Measurements from ENCODE around the gene SRMS. TPM values are rescaled to one million over a fixed set of nuclear protein-coding genes. Genes with fewer than 3 reads are reported as not detected.

The SRMS gene
- total RNA-seq, 1 experiment from 2014 or later = 1.4 TPM

DNA sequence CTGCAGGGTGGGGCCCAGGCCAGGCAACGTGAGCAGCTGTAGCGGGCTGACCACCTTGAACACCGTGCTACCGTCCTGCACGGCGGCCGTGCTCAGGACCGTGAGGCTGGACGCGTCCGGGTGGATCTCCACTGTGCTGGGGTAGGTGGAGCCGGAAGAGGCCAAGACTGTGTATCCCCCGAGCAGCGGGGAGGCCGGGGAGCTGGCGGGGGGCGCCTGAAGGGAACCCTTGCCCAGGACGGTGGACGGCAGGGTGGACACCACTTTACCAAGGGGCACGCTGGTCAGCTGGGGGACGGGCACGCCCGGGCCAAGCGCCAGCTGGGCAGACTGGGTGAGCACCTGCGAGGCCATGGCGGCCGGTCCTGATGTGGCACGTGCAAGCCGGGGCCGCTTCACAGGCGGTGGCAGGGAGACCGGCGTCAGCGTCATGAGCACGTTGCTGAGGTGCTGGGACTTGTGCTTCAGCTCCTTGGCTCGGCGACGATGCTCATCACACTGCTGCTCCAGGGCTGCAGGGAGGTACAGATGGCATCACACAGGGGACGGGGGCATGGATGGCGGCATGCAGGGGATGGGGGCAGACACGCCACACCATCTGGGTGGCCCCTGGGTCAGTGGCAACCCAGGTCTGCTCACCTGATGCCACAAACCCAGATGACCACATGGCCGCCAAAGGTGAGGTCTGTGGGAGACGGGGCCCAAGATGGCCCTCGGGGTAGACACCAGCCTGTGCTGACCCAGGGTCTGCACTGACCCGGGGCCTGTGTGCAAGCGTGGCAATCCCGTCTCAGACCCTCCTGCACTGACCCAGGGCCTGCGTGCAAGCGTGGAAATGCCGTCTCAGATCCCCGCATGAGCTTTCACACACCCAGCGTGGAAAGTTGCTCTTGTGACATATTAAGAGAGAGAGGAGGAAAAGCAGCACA is 42.9 kb upstream of the SRMS start:
- intact Hi-C loops (cut with micrococcal nuclease) = no loop called here
- Mint-ChIP-seq H3K27me3 (ENCODE audit: insufficient read depth, unreplicated experiment) (no peaks in the 10 kb centered on the region), H3K36me3 (ENCODE audit: insufficient read depth, unreplicated experiment) (peaks cover 31% of the 10 kb centered on the region), H3K9me3 (ENCODE audit: unreplicated experiment) (no peaks in the 10 kb centered on the region), H3K4me3 (ENCODE audit: unreplicated experiment) (no peak overlapping the region), H3K27ac (ENCODE audit: low read depth, unreplicated experiment) (no peak overlapping the region), H3K4me1 (ENCODE audit: insufficient read depth, unreplicated experiment) (no peaks in the 10 kb centered on the region)
- ChIA-PET CTCF (no interaction called here), POLR2A (no interaction called here)
- TF ChIP-seq, protein P1, sequence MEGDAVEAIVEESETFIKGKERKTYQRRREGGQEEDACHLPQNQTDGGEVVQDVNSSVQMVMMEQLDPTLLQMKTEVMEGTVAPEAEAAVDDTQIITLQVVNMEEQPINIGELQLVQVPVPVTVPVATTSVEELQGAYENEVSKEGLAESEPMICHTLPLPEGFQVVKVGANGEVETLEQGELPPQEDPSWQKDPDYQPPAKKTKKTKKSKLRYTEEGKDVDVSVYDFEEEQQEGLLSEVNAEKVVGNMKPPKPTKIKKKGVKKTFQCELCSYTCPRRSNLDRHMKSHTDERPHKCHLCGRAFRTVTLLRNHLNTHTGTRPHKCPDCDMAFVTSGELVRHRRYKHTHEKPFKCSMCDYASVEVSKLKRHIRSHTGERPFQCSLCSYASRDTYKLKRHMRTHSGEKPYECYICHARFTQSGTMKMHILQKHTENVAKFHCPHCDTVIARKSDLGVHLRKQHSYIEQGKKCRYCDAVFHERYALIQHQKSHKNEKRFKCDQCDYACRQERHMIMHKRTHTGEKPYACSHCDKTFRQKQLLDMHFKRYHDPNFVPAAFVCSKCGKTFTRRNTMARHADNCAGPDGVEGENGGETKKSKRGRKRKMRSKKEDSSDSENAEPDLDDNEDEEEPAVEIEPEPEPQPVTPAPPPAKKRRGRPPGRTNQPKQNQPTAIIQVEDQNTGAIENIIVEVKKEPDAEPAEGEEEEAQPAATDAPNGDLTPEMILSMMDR (IDR thresholded peaks at IDR 0.05; ENCODE audit: unreplicated experiment) = no peak
- BruUV-seq (replicated peaks) = no TSS peak
- DNase-seq (ENCODE audit: unreplicated experiment) = no peak

GRCh38 chr20:63589261-63590217 is 42.0 kb upstream of the SRMS start:
- BruUV-seq (replicated peaks) = no TSS peak
- POLR2A ChIA-PET = no interaction called here
- Mint-ChIP-seq H3K9me3 (ENCODE audit: unreplicated experiment) (no peaks in the 10 kb centered on the region), H3K36me3 (ENCODE audit: insufficient read depth, unreplicated experiment) (peaks cover 31% of the 10 kb centered on the region), H3K27me3 (ENCODE audit: insufficient read depth, unreplicated experiment) (no peaks in the 10 kb centered on the region), H3K4me1 (ENCODE audit: insufficient read depth, unreplicated experiment) (no peaks in the 10 kb centered on the region), H3K27ac (ENCODE audit: low read depth, unreplicated experiment) (no peak overlapping the region), H3K4me3 (ENCODE audit: unreplicated experiment) (no peak overlapping the region)
- TF ChIP-seq, protein P1 (IDR thresholded peaks at IDR 0.05; ENCODE audit: unreplicated experiment) = no peak
- CTCF ChIA-PET = no interaction called here
- DNase-seq (ENCODE audit: unreplicated experiment) = no peak
- intact Hi-C loops (cut with micrococcal nuclease) = no loop called here

- ChIA-PET POLR2A (interaction anchor here (1.2 kb wide), 1 partner anchor 11 kb away, joined by 3 read pairs; no protein-coding TSS in a partner anchor), CTCF (interaction anchor here (0.6 kb wide), 1 partner anchor 44 kb away, joined by 3 read pairs; no protein-coding TSS in a partner anchor)
- Mint-ChIP-seq H3K27ac (ENCODE audit: low read depth, unreplicated experiment) (no peak overlapping the region), H3K27me3 (ENCODE audit: insufficient read depth, unreplicated experiment) (no peaks in the 10 kb centered on the region), H3K4me3 (ENCODE audit: unreplicated experiment) (no peak overlapping the region), H3K36me3 (ENCODE audit: insufficient read depth, unreplicated experiment) (peaks cover 31% of the 10 kb centered on the region), H3K4me1 (ENCODE audit: insufficient read depth, unreplicated experiment) (no peaks in the 10 kb centered on the region), H3K9me3 (ENCODE audit: unreplicated experiment) (no peaks in the 10 kb centered on the region)
- no peak for DNase-seq (ENCODE audit: unreplicated experiment)
- BruUV-seq (replicated peaks) = no TSS peak
- intact Hi-C loops (cut with micrococcal nuclease) = no loop called here
- TF ChIP-seq, protein P1 (IDR thresholded peaks at IDR 0.05; ENCODE audit: unreplicated experiment) = no peak
These were observed 41.1 kb upstream of the SRMS start for GRCh38 chr20:63588641-63589041.
